ENCODE results near the gene IL34.

DNA sequence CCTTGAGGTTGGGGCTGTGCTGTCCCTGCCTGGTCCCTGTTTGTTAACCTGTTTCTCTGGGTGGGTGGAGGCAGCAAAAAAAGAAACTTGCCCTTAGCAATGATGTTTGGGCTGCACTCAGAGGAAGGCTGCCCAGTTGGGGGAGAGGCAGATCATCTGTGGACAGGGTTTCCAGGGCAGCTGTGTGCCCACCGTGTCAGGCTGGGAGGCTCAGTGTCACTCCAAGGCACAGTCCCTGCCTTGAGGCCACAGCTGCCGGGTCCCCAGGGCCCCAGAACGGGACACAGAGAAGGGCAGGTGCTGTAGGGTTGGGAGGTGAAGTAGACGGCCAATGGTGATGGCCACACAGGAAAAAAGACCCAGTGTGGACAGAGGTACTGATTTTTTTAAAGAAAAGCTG is 3.9 kb downstream of the IL34 start:
- TF ChIP-seq, protein P1, sequence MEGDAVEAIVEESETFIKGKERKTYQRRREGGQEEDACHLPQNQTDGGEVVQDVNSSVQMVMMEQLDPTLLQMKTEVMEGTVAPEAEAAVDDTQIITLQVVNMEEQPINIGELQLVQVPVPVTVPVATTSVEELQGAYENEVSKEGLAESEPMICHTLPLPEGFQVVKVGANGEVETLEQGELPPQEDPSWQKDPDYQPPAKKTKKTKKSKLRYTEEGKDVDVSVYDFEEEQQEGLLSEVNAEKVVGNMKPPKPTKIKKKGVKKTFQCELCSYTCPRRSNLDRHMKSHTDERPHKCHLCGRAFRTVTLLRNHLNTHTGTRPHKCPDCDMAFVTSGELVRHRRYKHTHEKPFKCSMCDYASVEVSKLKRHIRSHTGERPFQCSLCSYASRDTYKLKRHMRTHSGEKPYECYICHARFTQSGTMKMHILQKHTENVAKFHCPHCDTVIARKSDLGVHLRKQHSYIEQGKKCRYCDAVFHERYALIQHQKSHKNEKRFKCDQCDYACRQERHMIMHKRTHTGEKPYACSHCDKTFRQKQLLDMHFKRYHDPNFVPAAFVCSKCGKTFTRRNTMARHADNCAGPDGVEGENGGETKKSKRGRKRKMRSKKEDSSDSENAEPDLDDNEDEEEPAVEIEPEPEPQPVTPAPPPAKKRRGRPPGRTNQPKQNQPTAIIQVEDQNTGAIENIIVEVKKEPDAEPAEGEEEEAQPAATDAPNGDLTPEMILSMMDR (conservative IDR thresholded peaks at IDR 0.05; ENCODE audit: low read length), result no peak
- no peak for TF ChIP-seq EZH2phosphoT487 (IDR thresholded peaks at IDR 0.05; ENCODE audit: borderline replicate concordance, low read depth, low read length)

Measured in OCI-LY7 (cell line).